Inflammatory macrophage treated with lipopolysaccharide for 1 hour (primary cell): Measurements from ENCODE around the gene RBM19.

Experiments used
- DNase-seq, 2 donors: peaks; one replicate each; pipeline ENCODE4 v3.0.0-alpha.2; 2020 to 2022

Gene RBM19

DNA sequence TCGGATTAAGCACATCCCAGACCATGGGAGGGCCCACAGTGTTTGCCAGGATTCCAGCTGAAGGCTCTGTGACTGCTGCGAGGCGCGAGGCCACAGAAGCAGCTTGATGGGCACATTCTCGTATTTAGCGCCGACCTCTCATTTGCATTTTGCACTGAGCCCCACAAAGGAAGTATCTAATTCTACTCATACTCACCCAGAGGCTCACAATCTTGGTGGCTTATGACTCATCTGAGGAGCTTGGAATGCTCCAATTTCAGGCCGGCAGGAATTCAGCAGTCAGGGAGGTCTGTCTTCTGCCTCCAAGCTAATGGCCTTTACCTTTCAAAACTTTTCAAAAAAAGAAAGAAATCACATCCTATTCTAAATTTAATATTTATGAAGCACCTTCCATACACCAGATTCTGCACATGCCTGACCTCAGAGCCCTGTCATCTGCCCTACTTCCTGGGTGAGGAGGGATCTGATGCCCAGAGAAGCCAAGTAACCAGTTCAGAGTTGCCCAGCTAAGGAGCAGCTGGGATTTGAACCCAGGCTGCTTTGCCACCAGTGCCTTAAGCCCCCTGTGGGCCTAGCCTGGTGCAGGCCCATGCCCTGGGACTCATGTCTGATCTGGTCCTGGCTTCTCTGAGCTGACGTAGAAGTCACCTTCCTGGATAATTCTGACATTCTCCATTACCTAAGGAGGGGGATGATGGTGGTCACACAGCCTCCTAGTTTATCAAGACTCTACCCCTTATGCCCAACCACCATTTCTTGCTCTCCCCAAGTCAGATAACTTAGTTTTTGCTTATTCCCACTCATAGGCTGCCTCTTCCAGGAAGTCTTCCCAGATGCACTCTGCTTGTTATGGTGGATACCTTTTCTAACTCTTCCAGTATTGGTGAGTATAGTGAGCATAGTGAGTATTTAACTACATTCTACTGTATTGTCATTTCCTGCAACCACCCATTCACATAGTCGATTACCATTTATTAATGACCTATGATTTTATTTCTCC, 198.9 kb downstream of the RBM19 start:
- no peak for DNase-seq
